H1 (cell line): ENCODE results near the gene ATG16L1. TPM values are rescaled to one million over a fixed set of nuclear protein-coding genes. Genes with fewer than 3 reads are reported as not detected.

ENCODE experiments used
- CTCF ChIA-PET: fragments of 300-600 bp; sonication (Branson Sonifier 250); formaldehyde crosslinking; loops from one replicate; lab custom pipeline; 2021; ENCODE audit not compliant: partially characterized antibody; lab: Charles Lee
- POLR2A ChIA-PET: fragments of 300-600 bp; sonication (Branson Sonifier 250); formaldehyde crosslinking; loops from one replicate; lab custom pipeline; 2021; ENCODE audit warnings: inconsistent platforms; ENCODE audit not compliant: partially characterized antibody; lab: Charles Lee
- DNase-seq, 2 experiments: peaks; one replicate each; pipeline versions ENCODE4 v3.0.0 to v3.0.0-alpha.2; 2010 to 2022; ENCODE audit warnings: low spot score in 2 of 2, low read depth in 1 of 2, mixed read lengths in 1 of 2
- FAIRE-seq: peaks from 2 replicates; lab custom pipeline; 2011; peaks lifted over from hg19 to GRCh38; lab: Jason Lieb, UNC
- H2AFZ ChIP-seq: 2 replicates; pipeline ENCODE4 v1.8.1; 2012; ENCODE audit warnings: low read length, inconsistent platforms
- H2AK5ac ChIP-seq: 2 replicates; pipeline ENCODE4 v1.6.1; 2013; ENCODE audit warnings: low read depth, low read length
- H2BK120ac ChIP-seq: replicated peaks from 2 replicates; pipeline ENCODE3; 2013; ENCODE audit warnings: low read depth, low read length, inconsistent platforms
- H2BK12ac ChIP-seq: 2 replicates; pipeline ENCODE4 v1.6.1; 2013; ENCODE audit warnings: low read depth, low read length
- H2BK15ac ChIP-seq: 2 replicates; pipeline ENCODE4 v1.6.1; 2013; ENCODE audit warnings: low read length
- H2BK20ac ChIP-seq: 2 replicates; pipeline ENCODE4 v1.6.1; 2013; ENCODE audit warnings: low read length
- H2BK5ac ChIP-seq: 2 replicates; pipeline ENCODE4 v1.6.1; 2013; ENCODE audit warnings: low read depth, low read length
- H3K14ac ChIP-seq: 2 replicates; pipeline ENCODE4 v1.6.1; 2013; ENCODE audit warnings: inconsistent platforms; ENCODE audit not compliant: insufficient read length
- H3K18ac ChIP-seq: 2 replicates; pipeline ENCODE4 v1.6.1; 2013; ENCODE audit warnings: low read length; ENCODE audit errors: extremely low read depth
- H3K23ac ChIP-seq: 2 replicates; pipeline ENCODE4 v1.6.1; 2013; ENCODE audit warnings: inconsistent platforms; ENCODE audit not compliant: insufficient read length
- H3K23me2 ChIP-seq: 2 replicates; pipeline ENCODE4 v1.6.1; 2013; ENCODE audit warnings: low read depth, low read length
- H3K27ac ChIP-seq: 2 replicates; pipeline ENCODE4 v1.6.1; 2011; ENCODE audit warnings: low read depth, low read length, inconsistent platforms
- H3K27me3 ChIP-seq, 4 experiments: replicated peaks in 1 of 4; 1 replicate in 1 of 4; 2 replicates in 3 of 4; pipeline versions ENCODE4 v1.6.1 to v1.8.1; 2011 to 2013; ENCODE audit warnings: low read length in 3 of 4, mild to moderate bottlenecking in 3 of 4, inconsistent platforms in 2 of 4, mixed read lengths in 2 of 4, moderate library complexity in 1 of 4; ENCODE audit not compliant: control insufficient read depth in 3 of 4, insufficient read depth in 3 of 4; ENCODE audit errors: extremely low read depth in 1 of 4
- H3K36me3 ChIP-seq, 4 experiments: 2 replicates each; pipeline versions ENCODE4 v1.6.1 to v1.8.1; 2011 to 2013; ENCODE audit warnings: mild to moderate bottlenecking in 4 of 4, low read length in 3 of 4, moderate library complexity in 2 of 4, control low read depth in 1 of 4, inconsistent platforms in 1 of 4; ENCODE audit not compliant: insufficient read depth in 4 of 4, control insufficient read depth in 2 of 4
- H3K4ac ChIP-seq: replicated peaks from 2 replicates; pipeline ENCODE3; 2013; ENCODE audit warnings: low read length, low read depth, mixed read lengths, inconsistent platforms; ENCODE audit not compliant: insufficient read length
- H3K4me1 ChIP-seq, 4 experiments: replicated peaks in 1 of 4; 1 replicate in 1 of 4; 2 replicates in 3 of 4; pipeline versions ENCODE4 v1.6.1 to v1.8.1; 2011 to 2013; ENCODE audit warnings: low read length in 3 of 4, inconsistent platforms in 2 of 4, mixed read lengths in 1 of 4; ENCODE audit not compliant: insufficient read depth in 4 of 4, control insufficient read depth in 3 of 4
- H3K4me2 ChIP-seq, 2 experiments: 2 replicates each; pipeline versions ENCODE4 v1.6.1 to v1.8.1; 2011 to 2013; ENCODE audit warnings: low read depth in 2 of 2, low read length in 2 of 2, control low read depth in 1 of 2, inconsistent platforms in 1 of 2, mild to moderate bottlenecking in 1 of 2; ENCODE audit not compliant: insufficient read depth in 1 of 2
- H3K4me3 ChIP-seq, 4 experiments: fragments of 200-600, 300-600 bp in 1 of 4; sonication (generic), shearing (Covaris generic), sonication (Bioruptor Twin) in 1 of 4; 2 replicates each; pipeline versions ENCODE4 v1.5.1 to v1.8.1; 2011 to 2016; ENCODE audit warnings: low read length in 4 of 4, low read depth in 3 of 4, control low read depth in 2 of 4, inconsistent platforms in 2 of 4, mild to moderate bottlenecking in 2 of 4, mixed read lengths in 1 of 4, moderate library complexity in 1 of 4; ENCODE audit not compliant: insufficient read depth in 2 of 4; ENCODE audit errors: extremely low read depth in 1 of 4
- H3K56ac ChIP-seq: replicated peaks from 2 replicates; pipeline ENCODE3; 2013; ENCODE audit warnings: low read depth, mild to moderate bottlenecking, mixed read lengths, low read length, inconsistent platforms; ENCODE audit not compliant: insufficient read length
- H3K79me1 ChIP-seq: 2 replicates; pipeline ENCODE4 v1.6.1; 2013; ENCODE audit warnings: low read depth, low read length, control low read depth
- H3K79me2 ChIP-seq, 2 experiments: 2 replicates each; pipeline versions ENCODE4 v1.6.1 to v1.8.1; 2012 to 2013; ENCODE audit warnings: low read length in 2 of 2, mild to moderate bottlenecking in 2 of 2, inconsistent platforms in 1 of 2; ENCODE audit not compliant: insufficient read depth in 2 of 2, control insufficient read depth in 1 of 2
- H3K9ac ChIP-seq, 4 experiments: replicated peaks in 1 of 4; 1 replicate in 1 of 4; 2 replicates in 3 of 4; pipeline versions ENCODE4 v1.6.1 to v1.8.1; 2011 to 2013; ENCODE audit warnings: low read depth in 3 of 4, low read length in 3 of 4, control low read depth in 2 of 4, mild to moderate bottlenecking in 2 of 4, moderate library complexity in 2 of 4, inconsistent platforms in 1 of 4; ENCODE audit errors: extremely low read depth in 1 of 4
- H3K9me3 ChIP-seq, 2 experiments: 2 replicates each; pipeline versions ENCODE4 v1.6.1 to v1.8.1; 2012 to 2013; ENCODE audit warnings: mild to moderate bottlenecking in 2 of 2, moderate library complexity in 2 of 2, control low read depth in 1 of 2, inconsistent platforms in 1 of 2, low read depth in 1 of 2, low read length in 1 of 2, mixed read lengths in 1 of 2; ENCODE audit not compliant: insufficient read depth in 2 of 2
- H4K20me1 ChIP-seq, 2 experiments: replicated peaks in 1 of 2; 2 replicates each; pipeline versions ENCODE3 to v1.8.1; 2011 to 2013; ENCODE audit warnings: inconsistent platforms in 2 of 2, low read length in 2 of 2, mild to moderate bottlenecking in 1 of 2; ENCODE audit not compliant: insufficient read depth in 2 of 2, control insufficient read depth in 1 of 2
- H4K5ac ChIP-seq: 2 replicates; pipeline ENCODE4 v1.6.1; 2013; ENCODE audit warnings: low read length, low read depth, mixed read lengths, inconsistent platforms; ENCODE audit not compliant: insufficient read length
- H4K8ac ChIP-seq: 2 replicates; pipeline ENCODE4 v1.8.0; 2013; ENCODE audit warnings: mild to moderate bottlenecking, moderate library complexity, low read length, inconsistent platforms; ENCODE audit not compliant: insufficient read depth; ENCODE audit errors: extremely low read depth
- H4K91ac ChIP-seq: replicated peaks from 2 replicates; pipeline ENCODE3; 2013; ENCODE audit warnings: low read length, mixed read lengths, inconsistent platforms; ENCODE audit not compliant: insufficient read length
- ASH2L ChIP-seq: fragments of 200-600, 300-600 bp; sonication (generic); IDR thresholded peaks from one replicate; pipeline ENCODE4 v1.7.1; 2017; ENCODE audit warnings: low read length
- ATF3 ChIP-seq: IDR thresholded peaks from 2 replicates; pipeline ENCODE4 v1.6.1; 2011; ENCODE audit warnings: low read depth, mild to moderate bottlenecking, low read length; ENCODE audit not compliant: insufficient read depth
- EZH2 ChIP-seq: fragments of 200-600 bp; sonication (generic); IDR thresholded peaks from 2 replicates; pipeline ENCODE4 v1.7.1; 2012; ENCODE audit warnings: low read depth, mild to moderate bottlenecking, moderate library complexity, low read length, inconsistent platforms; ENCODE audit not compliant: severe bottlenecking
- NANOG ChIP-seq: IDR thresholded peaks from 2 replicates; pipeline ENCODE4 v1.6.1; 2011; ENCODE audit warnings: low read length, low read depth, mild to moderate bottlenecking, inconsistent platforms; ENCODE audit not compliant: insufficient read depth, poor library complexity, severe bottlenecking
- NRF1 ChIP-seq: IDR thresholded peaks from 2 replicates; pipeline ENCODE4 v1.6.1; 2011; ENCODE audit warnings: mild to moderate bottlenecking, low read depth, low read length, improper control_type of control experiment
- POLR2AphosphoS5 ChIP-seq: IDR thresholded peaks from 2 replicates; pipeline ENCODE4 v1.6.1; 2011; ENCODE audit warnings: low read depth, low read length
- SP2 ChIP-seq: IDR thresholded peaks from 2 replicates; pipeline ENCODE4 v1.6.1; 2012; ENCODE audit warnings: mild to moderate bottlenecking, low read length, inconsistent platforms
- SP4 ChIP-seq: IDR thresholded peaks from 2 replicates; pipeline ENCODE4 v1.6.1; 2012; ENCODE audit warnings: low read length, inconsistent platforms
- WGBS, 2 experiments: shearing (Covaris generic) in 1 of 2; methylation state at CpG; one replicate each; pipeline versions ENCODE4 v1.1.6 to v1.1.7; 2013 to 2015; ENCODE audit warnings: low lambda C conversion rate in 2 of 2, mixed read lengths in 2 of 2, inconsistent platforms in 1 of 2, low coverage in 1 of 2, missing lambda C conversion rate in 1 of 2; ENCODE audit not compliant: insufficient replicate concordance in 2 of 2, insufficient coverage in 1 of 2, insufficient read length in 1 of 2; ENCODE audit errors: extremely low coverage in 1 of 2, missing lambda C conversion rate in 1 of 2; 5-methylcytosine and 5-hydroxymethylcytosine counted together
- polyA plus RNA-seq, 7 experiments: library from polyadenylated mRNA; depleted of rRNA in 3 of 7; stranded (reverse) in 5 of 7; unstranded in 2 of 7; fragments of >200 nt in 5 of 7; fragments of 200-250 nt in 2 of 7; gene quantifications; 1 replicate in 5 of 7; 2 replicates in 1 of 7; 4 replicates in 1 of 7; pipeline versions ENCODE4 v1.2.1 to v1.2.3, GENCODE V29; 2011 to 2013; ENCODE audit warnings: missing spikeins in 2 of 7, mixed read lengths in 2 of 7
- total RNA-seq: library from RNA; stranded (reverse); fragmentation: NEBNext Ultra II Directional; extraction: Animal tissue kit (Norgen Biotek cat#: 25700); gene quantifications from 2 replicates; pipeline ENCODE4 v1.2.1, GENCODE V29; 2021

The ATG16L1 gene
- total and polyA plus RNA-seq, 2 of the 8 experiments (the other 6 are each of a cell fraction or from before 2014, with no cell fraction given) = 18.3 to 31.0 TPM

- DNase-seq = no peak
- CTCF ChIA-PET = interaction anchor here (1.1 to 1.5 kb wide), 2 partner anchors 14 to 37 kb away, joined by 3 to 6 read pairs; no protein-coding TSS in a partner anchor
- no peak for FAIRE-seq
- Histone ChIP-seq H3K4me1 (no peaks in the 10 kb centered on the region), H4K5ac (no peak overlapping the region), H3K9me3 (no peaks in the 10 kb centered on the region), H3K18ac (no peak overlapping the region), H2AFZ (no peak overlapping the region), H3K27ac (no peak overlapping the region), H3K79me1 (no peaks in the 10 kb centered on the region; the same call in 1 of the 2 replicates), H3K4ac (no peak overlapping the region), H2BK5ac (no peak overlapping the region), H3K4me2 (no peak overlapping the region), H3K36me3 (peaks cover 22 to 85% (median 74%) of the 10 kb centered on the region in 4 experiments), H3K23ac (no peak overlapping the region), H4K20me1 (peaks cover 7 to 10% of the 10 kb centered on the region in 2 experiments), H4K91ac (no peak overlapping the region), H3K4me3 (no peak overlapping the region), H4K8ac (no peak overlapping the region), H3K79me2 (no peaks in the 10 kb centered on the region; a peak in 2 of 4 replicates), H2BK120ac (no peak overlapping the region), H2BK12ac (no peak overlapping the region), H2AK5ac (no peak overlapping the region), H3K14ac (no peak overlapping the region), H3K27me3 (no peaks in the 10 kb centered on the region), H2BK15ac (no peak overlapping the region), H3K56ac (no peak overlapping the region), H3K23me2 (no peaks in the 10 kb centered on the region), H2BK20ac (no peak overlapping the region), H3K9ac (no peak overlapping the region)
- TF ChIP-seq SP2 = no peak
- TF ChIP-seq SP4 = no peak
- TF ChIP-seq EZH2 = no peak
- no peak for TF ChIP-seq ASH2L
- TF ChIP-seq NRF1 = no peak
- no peak for TF ChIP-seq NANOG
- TF ChIP-seq ATF3 = no peak
- no peak for TF ChIP-seq POLR2AphosphoS5
- POLR2A ChIA-PET = interaction anchor here (1.3 kb wide), 1 partner anchor 9 kb away, joined by 3 read pairs; no protein-coding TSS in a partner anchor
- WGBS, 2 experiments = 87% methylated on average over 4 of the region's 10 CpGs; no CpG with 5 or more reads in 1 of the 2 experiments
Measured at GRCh38 chr2:233265899-233266431, 14.5 kb downstream of the ATG16L1 start.
